Measurements from ENCODE around the gene CD44. TPM values are rescaled to one million over a fixed set of nuclear protein-coding genes. Genes with fewer than 3 reads are reported as not detected.
A peak's percentile ranks its signal among the peaks of the same experiment; 100 is the strongest.

Gene CD44
- total RNA-seq, 4 donors from 2014 or later = 164 to 302 (median 189) TPM

DNA sequence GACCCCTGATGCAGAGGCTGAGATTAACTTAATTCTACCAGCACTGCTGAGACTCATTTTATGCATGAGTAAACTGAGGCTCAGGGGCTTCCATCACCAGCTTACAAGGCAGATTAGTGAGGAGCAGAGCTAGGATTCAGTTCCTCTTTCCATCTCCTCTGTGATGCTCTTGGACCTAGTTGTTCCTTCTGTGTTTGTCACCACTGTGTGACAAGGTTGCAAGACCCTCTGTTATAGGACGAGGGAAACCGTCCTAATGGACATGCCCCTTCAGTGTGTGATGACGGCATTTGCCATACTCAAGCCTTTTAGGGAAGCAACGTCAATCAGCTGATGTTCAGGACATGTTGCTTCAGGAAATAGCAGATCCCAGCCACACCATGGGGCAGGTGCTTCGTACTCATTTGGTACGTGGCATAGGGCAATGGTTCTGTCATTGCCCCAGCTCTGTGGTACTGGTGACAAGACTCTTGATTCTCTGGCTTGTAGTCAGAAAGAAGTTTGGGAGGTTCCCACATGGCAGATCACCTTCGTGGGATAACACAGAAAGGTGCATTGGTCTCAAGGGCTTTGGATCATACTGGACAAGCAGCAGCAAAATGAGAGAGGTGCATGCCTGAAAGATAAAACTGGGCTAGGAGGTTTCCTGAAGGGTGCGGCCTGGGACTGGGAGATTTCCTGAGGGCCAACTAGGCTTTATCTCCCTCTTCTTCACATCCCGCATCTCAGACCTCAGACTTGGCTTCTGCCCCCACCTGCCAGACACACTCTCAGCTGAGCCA, 23.9 kb upstream of the CD44 start:
- WGBS, 2 donors = 92 to 93% methylated on average over 9 of the region's 9 CpGs
- Histone ChIP-seq H3K4me1 (peaks cover 0 to 9% of the 10 kb centered on the region in 2 donors), H3K4me3 (replicated peaks in 1 of 3) (no peak overlapping the region), H3K27ac (no peak overlapping the region), H3K36me3 (no peaks in the 10 kb centered on the region), H3K27me3 (no peaks in the 10 kb centered on the region), H3K9me3 (no peaks in the 10 kb centered on the region)
- TF ChIP-seq, protein P1, sequence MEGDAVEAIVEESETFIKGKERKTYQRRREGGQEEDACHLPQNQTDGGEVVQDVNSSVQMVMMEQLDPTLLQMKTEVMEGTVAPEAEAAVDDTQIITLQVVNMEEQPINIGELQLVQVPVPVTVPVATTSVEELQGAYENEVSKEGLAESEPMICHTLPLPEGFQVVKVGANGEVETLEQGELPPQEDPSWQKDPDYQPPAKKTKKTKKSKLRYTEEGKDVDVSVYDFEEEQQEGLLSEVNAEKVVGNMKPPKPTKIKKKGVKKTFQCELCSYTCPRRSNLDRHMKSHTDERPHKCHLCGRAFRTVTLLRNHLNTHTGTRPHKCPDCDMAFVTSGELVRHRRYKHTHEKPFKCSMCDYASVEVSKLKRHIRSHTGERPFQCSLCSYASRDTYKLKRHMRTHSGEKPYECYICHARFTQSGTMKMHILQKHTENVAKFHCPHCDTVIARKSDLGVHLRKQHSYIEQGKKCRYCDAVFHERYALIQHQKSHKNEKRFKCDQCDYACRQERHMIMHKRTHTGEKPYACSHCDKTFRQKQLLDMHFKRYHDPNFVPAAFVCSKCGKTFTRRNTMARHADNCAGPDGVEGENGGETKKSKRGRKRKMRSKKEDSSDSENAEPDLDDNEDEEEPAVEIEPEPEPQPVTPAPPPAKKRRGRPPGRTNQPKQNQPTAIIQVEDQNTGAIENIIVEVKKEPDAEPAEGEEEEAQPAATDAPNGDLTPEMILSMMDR (IDR thresholded peaks at IDR 0.05) = no peak
- TF ChIP-seq POLR2A (IDR thresholded peaks at IDR 0.05) = no peak
- intact Hi-C loops (cut with DNase I) = no loop called here
- DNase-seq = no peak

DNA sequence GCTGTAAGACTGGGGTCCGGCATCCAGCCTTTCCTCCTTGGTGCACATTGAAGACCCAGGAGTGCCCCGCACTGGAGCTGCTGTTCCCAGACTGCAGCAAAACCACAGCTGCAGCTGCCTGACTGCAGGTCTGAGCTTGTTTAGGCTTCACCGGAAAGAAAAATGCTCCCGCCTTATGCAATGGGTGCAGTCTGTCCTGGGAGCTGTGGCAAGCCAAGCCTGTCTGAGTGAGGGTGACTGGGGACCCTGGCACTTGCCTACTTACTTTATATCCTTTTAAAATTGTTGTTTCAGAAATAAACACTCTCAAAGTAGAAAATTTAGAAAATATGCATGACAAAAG, 23.3 kb upstream of the CD44 start:
- H3K4me1 ChIP-seq = peaks cover 0 to 9% of the 10 kb centered on the region in 2 donors
- H3K27ac ChIP-seq = no peak overlapping the region
- TF ChIP-seq POLR2A (IDR thresholded peaks at IDR 0.05) = no peak
- TF ChIP-seq, protein P1 (IDR thresholded peaks at IDR 0.05) = no peak
- 95 to 96% methylated on average over 4 of the region's 4 CpGs for WGBS, 2 donors
- intact Hi-C loops (cut with DNase I) = no loop called here
- no peaks in the 10 kb centered on the region for H3K9me3 ChIP-seq
- H3K27me3 ChIP-seq = no peaks in the 10 kb centered on the region
- no peak overlapping the region for H3K4me3 ChIP-seq (replicated peaks in 1 of 3)
- H3K36me3 ChIP-seq = no peaks in the 10 kb centered on the region
- DNase-seq = no peak

DNA sequence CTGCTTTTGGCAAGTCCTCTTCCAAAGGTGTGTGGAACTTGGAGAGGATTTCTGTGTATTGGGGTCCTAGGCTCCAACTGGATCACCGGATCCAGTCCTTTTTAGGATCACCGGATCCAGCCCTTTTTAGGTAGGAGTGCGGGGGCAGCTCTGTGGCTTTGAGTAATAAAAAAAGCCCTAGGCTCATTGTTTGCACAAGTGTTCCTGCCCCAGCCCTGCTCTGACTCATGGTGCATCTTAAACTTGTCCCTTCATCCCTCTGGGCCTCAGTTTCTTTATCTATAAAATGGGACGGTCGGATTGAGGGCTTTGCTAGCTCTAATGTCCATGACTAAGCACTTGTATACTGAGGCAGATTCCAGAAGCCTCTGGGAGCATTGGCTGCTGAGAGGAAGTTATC, 22.7 kb upstream of the CD44 start:
- Histone ChIP-seq H3K36me3 (no peaks in the 10 kb centered on the region), H3K27me3 (no peaks in the 10 kb centered on the region), H3K4me3 (replicated peaks in 1 of 3) (no peak overlapping the region), H3K27ac (no peak overlapping the region), H3K4me1 (peaks cover 0 to 6% of the 10 kb centered on the region in 2 donors), H3K9me3 (no peaks in the 10 kb centered on the region)
- no peak for TF ChIP-seq POLR2A (IDR thresholded peaks at IDR 0.05)
- TF ChIP-seq, protein P1 (IDR thresholded peaks at IDR 0.05) = no peak
- 87 to 92% methylated on average over 5 of the region's 5 CpGs for WGBS, 2 donors
- intact Hi-C loops (cut with DNase I) = no loop called here
- no peak for DNase-seq

DNA sequence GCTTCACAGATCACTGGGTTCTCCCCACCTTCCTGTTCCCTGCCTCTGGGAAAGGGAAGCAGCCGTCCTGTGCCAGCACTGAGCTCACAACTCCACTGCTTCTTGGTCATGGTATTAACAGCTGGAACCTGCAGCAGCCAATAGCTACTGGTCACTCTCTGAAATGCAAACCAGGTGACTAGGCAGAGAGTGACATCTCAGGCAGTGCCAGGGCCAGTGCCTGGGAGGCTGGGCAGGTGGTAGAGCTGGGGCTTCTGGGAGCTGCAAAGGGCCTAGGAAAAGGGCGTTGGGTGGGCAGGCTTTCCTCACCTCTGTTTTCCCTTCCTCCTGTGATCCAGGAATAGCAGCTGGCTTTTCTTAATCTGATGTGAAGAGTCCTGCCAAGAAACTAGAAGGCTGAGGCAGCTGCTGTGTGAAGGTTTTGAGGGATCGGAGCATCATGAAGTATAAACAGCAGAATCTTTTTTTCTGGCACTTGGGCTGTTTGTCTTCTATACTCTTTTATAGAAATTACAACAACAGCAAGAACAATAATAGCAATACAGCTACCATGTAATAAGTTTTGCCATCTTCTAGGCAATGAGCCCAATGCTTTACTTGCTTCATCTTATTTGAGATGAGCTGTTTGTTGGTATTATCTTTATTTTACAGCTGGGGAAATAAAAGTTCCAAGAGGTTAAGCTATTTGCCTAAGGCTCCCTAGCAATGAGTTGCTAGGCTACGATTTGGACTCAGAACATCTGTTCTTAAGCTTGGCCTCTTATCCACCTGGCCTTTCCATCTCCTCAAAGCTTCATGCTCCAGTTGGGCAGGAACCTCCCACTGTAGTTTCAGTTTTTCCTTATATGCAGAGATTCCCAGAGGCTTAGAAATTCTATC, 22.0 kb upstream of the CD44 start:
- Histone ChIP-seq H3K4me3 (replicated peaks in 1 of 3) (no peak overlapping the region), H3K27me3 (no peaks in the 10 kb centered on the region), H3K9me3 (no peaks in the 10 kb centered on the region), H3K27ac (no peak overlapping the region), H3K4me1 (peaks cover 0 to 6% of the 10 kb centered on the region in 2 donors), H3K36me3 (no peaks in the 10 kb centered on the region)
- intact Hi-C loops (cut with DNase I) = no loop called here
- TF ChIP-seq POLR2A (IDR thresholded peaks at IDR 0.05) = no peak
- TF ChIP-seq, protein P1 (IDR thresholded peaks at IDR 0.05) = no peak
- WGBS, 2 donors = 48 to 78% methylated on average over 3 to 4 of the region's 4 CpGs
- DNase-seq = peak in 1 of 2 donors; percentile 13

DNA sequence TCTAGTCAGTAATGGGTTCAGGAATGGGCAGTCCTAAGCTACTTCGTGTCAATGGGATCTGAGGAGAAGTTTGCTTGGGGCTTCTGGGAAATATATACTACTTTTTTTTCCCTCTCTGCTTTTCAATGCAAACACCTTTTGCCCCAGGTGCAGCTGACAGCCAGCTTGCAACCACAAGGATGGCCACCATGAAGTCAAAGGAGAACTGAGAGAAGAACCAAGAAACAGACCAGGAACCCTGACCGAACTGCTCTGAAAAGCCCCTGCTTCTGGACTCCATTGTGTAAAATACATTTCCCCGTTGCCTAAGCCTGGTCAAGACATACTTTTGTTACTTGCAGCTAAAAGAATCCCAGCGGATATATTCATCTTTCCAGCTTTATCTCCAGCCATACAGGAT, 20.1 kb upstream of the CD44 start:
- no peak for TF ChIP-seq POLR2A (IDR thresholded peaks at IDR 0.05)
- TF ChIP-seq, protein P1 (IDR thresholded peaks at IDR 0.05) = no peak
- DNase-seq = no peak
- no peaks in the 10 kb centered on the region for H3K36me3 ChIP-seq
- intact Hi-C loops (cut with DNase I) = no loop called here
- WGBS, 2 donors = 96 to 98% methylated on average over 4 of the region's 4 CpGs
- no peak overlapping the region for H3K4me3 ChIP-seq (replicated peaks in 1 of 3)
- H3K27ac ChIP-seq = no peak overlapping the region
- H3K4me1 ChIP-seq = peaks cover 0 to 6% of the 10 kb centered on the region in 2 donors
- no peaks in the 10 kb centered on the region for H3K9me3 ChIP-seq
- H3K27me3 ChIP-seq = no peaks in the 10 kb centered on the region

All from thyroid gland (tissue), 4 donors.